SKM-1 treated with dmso at 0.1 percent for 144 hours (cell line): ENCODE measurements around the gene AKT3.
"Not testable (repeated sequence)": the region's sequence is repeated elsewhere in the genome, so short reads cannot be mapped to it uniquely, and the experiment has no call there.

Experiments used
- DNase-seq: peaks from one replicate; lab custom pipeline; 2025; ENCODE audit not compliant: unreplicated experiment; lab: John Stamatoyannopoulos, UW

Gene AKT3

DNA sequence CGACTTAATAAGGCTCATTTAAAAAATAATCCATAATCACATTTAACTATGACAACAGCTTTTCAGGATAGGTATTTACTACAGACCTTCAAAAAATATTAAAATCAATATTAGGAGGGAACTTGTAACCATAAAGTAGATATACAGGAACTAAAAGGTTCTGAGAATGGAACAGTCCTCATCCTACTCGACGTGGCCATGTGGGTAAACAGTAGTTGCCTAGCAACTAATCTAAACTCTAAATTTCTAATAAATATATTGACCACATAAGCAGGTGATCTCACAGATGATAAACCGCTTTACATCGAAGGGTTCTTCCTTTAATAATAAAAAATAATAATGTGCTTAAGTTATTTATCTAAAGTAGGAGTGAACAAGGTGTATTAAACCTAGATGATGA lies 7.9 kb downstream of the AKT3 start:
- DNase-seq, result no peak

DNA sequence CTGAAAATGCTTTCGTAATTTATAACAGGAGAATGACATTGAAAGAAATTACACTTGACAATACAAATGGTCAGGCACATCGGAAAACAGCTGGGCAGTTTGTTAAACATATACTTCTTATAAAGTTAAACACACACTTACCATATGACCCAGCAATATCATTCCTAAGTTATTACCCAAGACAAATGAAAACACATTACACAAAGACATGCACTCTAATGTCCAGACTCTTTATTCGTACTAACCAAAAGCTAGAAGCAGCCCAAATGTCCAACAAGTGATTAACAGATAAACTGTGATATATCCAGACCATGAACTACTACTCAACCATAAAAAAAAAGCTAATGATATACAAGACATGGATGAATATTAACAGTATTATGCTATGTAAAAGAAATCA lies 8.5 kb downstream of the AKT3 start:
- no peak for DNase-seq

DNA sequence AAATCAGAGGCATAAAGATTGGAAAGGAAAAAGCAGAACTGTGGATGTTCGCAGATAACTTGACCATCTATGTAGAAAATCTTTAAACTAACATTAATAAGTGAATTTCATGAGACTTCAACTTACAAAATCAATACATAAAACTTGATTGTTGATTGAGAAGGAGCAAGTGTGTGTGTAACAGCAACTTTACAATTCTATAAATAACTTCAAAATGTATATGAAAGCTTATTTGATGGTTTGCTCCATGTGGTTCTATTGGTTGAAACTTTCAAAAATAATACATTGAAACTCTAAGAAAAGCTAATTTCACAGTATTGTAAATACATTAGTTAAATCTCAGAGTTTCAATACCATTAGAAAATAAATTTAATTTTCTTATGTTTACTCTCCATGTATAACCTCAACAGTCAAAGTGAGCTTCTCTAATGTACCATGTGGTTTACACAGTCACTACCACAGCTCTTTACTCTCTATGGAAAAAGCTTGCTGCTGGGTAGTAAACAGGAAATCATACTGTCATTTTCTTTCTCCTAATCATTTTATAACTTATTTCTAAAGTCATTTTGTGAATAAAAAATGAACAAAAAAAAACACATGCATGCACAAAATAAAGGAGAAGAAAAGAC lies 12.0 kb downstream of the AKT3 start:
- no peak for DNase-seq

DNA sequence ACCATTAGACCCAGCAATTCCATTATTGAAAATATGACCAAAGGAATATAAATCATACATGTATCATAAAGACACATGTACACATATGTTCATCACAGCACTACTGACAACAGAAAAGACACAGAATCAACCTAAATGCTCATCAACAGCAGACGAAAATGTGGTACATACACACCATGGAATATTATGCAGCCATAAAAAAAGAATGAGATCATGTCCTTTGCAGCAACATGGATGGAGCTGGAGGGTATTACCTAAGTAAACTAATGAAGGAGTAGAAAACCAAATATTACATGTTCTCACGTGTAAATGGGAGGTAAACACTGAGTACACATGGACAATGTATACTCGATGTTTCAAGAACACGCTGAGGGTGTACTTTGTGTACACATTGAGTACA lies 15.9 kb downstream of the AKT3 start:
- no peak for DNase-seq

DNA sequence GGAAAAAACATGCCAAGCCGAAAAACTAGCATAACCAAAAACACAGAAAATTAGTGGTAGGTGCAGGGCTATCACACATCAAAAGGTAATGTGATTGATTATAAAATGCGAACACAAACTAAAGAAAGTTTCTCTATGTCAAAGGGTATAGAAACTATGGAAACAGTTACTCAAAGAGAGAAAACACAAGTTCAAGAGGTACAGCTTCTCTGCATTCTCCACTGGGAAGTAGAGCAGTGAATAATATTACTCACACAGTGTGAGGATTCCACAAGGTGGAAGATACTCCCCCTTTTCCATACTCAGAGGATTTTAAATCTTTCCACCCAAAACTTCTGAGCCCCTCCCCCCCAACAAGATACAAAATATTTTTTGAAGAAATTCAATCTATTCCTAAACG lies 18.6 kb downstream of the AKT3 start:
- DNase-seq, result no peak

DNA sequence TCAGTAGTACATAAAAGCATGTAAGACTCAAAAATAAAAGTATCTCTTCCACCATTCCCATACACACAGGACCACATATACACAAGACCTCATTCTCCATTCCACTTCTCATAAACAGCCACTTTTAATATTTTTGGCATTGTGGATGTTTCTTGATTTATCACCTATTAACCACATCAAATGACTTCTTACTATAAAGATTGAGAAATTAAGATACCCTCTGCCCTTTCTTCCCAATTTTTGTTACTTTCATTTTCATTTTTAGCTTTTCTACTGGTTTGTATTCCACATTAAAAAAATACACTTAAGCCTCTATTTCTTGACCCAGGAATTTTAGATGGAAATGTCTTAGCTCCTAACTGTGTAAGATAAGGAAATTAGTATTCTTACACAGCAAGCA lies 22.8 kb downstream of the AKT3 start:
- no peak for DNase-seq

DNA sequence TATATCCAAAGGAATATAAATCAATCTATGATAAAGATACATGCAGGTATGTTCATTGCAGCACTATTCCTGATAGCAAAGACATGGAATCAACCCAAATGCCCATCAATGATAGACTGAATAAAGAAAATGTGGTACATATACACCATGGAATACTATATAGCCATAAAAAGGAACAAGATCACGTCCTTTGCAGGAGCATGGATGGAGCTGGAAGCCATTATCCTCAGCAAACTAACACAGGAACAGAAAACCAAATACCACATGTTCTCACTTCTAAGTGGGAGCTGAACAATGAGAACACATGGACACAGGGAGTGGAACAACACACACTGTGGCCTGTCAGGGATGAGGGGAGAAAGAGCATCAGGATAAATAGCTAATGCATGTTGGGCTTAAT lies 25.1 kb downstream of the AKT3 start:
- DNase-seq, result not testable (repeated sequence)

DNA sequence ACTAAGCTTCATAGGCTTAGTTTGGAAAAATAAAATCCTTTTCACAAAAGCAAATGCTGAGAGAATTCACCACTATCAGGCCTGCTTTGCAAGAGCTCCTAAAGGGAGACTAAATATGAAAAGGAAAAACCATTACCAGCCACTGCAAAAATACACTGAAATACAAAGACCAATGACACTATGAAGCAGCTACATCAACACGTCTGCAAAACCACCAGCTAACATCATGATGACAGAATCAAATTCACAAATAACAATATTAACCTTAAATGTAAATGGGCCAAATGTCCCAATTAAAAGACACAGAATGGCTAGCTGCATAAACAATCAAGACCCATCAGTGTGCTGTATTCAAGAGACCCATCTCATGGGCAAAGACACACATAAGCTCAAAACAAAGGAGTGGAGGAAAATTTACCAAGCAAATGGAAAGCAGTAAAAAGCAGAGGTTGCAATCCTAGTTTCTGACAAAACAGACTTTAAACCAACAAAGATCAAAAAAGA lies 28.8 kb downstream of the AKT3 start:
- no peak for DNase-seq

DNA sequence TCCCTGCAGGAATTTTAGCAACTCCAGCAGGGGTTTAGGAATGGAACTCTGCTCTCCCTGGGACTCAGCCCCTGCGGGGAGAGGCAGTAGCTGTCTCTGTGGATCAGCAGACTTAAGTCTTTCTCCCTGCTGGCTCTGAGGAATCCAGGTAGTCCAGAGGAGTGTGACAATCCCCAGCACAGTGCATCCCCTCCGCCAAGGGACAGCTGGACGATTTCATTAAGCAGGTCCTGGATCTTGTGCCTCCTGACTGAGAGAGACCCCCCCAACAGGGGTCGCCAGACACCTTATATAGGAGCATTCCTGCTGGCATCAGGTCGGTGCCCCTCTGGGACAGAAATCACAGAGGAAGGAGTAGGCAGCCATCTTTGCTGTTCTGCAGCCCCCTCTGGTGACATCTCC lies 30.6 kb downstream of the AKT3 start:
- DNase-seq, result no peak

DNA sequence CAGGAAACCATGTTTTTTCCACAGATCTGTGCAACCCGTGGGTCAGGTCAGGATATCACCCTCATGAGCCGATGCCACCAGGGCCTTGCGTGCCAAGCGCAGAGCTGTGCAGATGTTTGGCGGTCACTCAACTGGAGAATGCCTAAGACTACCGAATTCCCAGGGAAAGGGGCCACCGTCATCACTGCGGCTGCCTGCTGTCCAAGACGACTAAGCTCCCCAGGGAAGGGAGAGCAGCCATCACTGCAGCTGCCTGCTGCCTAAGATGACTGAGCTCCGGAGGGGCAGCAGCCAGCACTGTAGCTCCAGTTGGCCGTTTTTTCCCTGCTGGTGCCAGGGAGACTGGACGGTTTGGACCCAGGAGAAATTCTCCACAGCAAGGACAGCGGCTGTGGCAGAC lies 31.1 kb downstream of the AKT3 start:
- DNase-seq, result no peak

DNA sequence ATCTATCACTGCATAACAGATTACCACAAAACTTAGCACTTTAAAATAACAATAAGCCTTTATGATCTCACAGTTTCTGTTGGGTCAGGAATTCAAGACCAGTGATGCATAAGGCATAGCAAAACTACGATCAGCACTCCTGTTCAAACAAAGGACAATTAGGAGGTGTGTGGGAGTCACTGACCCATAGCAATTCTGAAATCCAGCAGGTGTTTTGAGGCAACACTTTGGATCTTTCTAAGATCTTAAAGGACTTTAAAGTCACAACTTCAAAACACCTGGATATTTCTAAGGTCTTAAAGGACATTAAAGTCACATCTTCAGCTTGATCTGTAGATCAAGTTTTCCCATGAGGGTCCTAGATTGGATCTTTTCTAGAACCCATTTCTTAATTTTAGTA lies 35.3 kb downstream of the AKT3 start:
- DNase-seq, result no peak

DNA sequence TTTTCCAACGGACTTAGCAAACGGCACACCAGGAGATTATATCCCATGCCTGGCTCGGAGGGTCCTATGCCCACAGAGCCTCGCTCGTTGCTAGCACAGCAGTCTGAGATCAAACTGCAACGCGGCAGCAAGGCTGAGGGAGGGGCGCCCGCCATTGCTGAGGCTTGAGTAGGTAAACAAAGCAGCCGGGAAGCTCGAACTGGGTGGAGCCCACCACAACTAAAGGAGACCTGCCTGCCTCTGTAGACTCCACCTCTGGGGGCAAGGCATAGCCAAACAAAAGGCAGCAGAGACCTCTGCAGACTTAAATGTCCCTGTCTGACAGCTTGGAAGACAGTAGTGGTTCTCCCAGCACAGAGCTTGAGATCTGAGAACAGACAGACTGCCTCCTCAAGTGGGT lies 42.7 kb downstream of the AKT3 start:
- DNase-seq, result not testable (repeated sequence)

DNA sequence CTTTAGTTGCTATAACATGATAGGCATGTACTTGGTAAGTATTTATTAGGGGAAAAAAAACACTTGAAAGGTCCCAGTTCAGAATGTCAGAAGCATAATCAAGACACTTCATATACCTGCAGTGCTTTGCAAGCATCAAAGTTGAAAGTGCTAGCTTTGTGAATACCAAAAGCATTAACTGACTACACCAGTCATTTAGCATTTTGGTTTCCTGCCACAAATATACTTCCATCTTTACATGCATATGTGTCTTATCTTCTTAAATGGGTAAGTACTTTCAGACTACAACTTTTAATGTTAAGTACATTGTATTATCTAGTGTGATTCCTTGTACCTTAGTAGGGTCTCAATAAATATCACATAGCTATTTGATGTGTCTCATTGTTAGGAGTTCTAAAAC lies 43.7 kb downstream of the AKT3 start:
- no peak for DNase-seq

DNA sequence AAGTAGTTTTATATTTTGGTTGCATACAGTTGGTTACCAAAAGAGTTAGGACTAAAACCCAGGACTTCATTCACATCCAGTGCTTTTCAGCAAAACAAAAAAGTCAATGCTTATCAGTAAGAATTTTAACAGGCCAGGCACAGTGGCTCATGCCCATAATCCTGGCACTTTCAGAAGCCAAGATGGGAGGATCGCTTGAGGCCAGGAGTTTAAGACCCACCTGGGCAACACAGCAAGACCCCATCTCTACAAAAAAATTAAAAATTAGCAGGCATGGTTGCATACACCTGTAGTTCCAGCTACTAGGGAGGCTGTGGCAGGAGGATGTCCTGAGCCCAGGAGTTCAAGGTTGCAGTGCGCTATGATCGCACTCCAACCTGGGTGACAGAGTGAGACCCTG lies 47.3 kb downstream of the AKT3 start:
- no peak for DNase-seq

DNA sequence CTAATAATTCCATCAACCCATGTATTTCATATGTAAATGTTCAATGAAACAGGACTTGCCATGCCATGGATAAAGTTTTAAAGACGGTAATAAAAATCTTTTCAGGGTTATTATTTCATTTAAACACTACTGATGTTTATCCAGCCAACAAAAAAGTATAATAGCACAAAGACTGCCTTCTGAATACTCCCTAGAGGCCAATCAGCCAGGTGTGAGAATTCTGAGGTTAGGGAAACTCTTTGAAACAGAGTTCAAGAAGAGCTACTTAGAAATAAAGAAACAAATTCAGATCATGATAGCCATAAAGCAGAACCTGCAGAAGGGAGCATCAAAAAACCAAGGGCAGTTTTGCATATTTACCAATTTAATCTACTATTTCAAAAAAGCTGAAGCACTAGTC lies 48.7 kb downstream of the AKT3 start:
- no peak for DNase-seq

DNA sequence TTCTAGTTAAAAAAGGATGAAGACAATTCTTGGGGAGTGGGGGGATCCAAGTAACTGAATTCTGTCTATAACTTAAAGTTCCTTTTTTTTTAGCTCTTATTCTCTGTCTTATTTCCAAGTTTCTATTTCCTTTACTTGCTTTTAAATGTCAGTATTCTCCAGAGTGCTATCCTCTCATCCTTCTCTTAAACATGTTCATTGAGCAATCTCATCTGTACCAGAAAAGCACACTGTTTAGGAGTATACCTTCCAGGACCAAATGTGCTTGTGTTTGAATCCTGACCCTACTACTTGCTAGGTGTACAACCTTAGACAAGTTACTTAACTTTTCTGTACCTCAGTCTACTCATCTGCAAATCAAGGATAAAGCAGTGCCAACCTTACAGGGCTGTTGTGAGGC lies 50.1 kb downstream of the AKT3 start:
- no peak for DNase-seq

DNA sequence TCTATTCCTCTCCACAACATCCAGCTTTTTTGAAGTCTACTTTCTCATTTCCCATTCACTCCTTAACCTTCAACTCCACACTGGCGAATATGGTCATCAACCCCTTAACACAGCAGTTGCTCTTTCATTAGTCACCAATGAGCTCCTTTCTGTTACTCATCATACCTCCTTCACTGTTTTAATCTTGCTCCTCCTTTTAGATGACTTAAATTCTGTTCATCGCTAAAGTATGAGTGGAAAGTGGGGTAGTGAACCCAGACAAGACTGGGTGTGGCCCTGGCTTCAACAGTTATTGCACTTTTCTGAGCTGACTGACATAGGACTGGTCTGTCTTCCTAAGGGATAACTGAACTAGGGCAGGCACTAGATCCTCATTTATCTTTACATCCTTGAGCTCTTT lies 51.3 kb downstream of the AKT3 start:
- no peak for DNase-seq

DNA sequence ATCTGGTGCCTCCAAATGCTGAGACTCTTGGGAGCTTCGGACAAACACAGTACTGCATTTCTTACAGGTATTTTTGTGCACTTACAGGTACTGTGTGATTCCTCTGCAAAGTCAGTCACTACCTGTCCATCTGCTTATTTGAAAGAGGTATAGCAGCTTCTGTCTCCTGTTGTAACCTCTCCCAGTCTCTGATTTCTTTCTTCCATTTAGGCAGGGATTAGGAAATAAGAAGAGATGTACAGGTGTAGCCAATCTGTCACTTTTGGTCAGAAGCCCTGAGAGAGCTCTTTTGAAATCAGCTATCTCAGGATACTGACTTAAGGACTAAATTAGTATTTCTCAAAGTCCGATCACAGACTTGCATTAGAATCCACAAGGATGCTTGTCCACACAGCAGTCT lies 54.0 kb downstream of the AKT3 start:
- no peak for DNase-seq

DNA sequence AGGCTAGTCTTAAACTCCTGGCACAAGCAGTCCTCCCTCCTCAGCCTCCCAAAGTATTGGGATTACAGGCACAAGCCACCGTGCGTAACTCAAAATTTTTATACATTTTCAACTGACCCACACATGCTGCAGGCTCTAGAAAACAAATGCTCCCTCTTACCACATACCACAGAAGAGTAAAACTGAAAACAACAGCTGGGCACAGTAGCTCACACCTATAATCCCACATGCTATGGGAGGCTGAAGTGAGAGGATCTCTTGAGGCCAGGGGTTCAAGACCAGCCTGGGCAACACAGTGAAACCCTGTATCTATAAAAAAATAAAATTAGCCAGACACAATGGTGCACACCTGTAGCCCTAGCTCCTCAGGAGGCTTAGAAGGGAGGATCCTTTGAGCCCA lies 56.7 kb downstream of the AKT3 start:
- DNase-seq, result no peak

DNA sequence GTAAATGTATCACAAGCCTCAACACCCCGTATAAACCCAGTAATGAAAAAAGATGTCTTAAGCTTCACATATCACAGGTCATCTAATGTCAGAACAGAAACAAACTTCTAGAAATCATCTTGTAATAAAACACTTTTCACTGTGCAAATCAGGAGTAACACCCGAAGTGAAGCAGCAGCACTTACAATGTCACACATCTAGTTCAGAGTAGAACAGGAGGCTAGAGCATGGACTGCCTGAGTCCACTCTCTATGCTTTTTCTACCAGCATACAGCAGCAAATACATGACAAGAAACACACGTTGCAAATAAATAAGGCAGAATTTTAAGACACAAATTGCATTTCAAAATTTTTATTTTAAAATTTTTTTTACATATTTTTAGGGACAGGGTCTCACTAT lies 57.2 kb downstream of the AKT3 start:
- no peak for DNase-seq

DNA sequence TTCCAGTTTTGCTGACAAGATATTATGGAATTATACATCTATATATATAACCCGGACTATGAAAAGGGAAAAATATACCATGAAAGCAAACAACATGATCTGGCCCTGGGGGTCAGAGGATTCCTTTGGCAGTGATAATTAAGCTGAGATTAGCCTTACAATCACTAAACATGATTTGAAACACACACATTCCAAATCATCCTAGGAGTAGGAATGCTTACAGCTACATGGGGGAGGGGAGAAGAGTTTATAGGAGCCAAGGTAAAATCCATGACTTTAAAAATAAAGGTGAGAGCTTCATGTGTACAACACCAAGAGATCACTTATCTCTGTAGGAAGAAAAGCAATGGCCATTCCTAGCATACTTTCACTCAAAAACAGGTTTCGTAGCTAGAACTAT lies 57.6 kb downstream of the AKT3 start:
- DNase-seq, result no peak

DNA sequence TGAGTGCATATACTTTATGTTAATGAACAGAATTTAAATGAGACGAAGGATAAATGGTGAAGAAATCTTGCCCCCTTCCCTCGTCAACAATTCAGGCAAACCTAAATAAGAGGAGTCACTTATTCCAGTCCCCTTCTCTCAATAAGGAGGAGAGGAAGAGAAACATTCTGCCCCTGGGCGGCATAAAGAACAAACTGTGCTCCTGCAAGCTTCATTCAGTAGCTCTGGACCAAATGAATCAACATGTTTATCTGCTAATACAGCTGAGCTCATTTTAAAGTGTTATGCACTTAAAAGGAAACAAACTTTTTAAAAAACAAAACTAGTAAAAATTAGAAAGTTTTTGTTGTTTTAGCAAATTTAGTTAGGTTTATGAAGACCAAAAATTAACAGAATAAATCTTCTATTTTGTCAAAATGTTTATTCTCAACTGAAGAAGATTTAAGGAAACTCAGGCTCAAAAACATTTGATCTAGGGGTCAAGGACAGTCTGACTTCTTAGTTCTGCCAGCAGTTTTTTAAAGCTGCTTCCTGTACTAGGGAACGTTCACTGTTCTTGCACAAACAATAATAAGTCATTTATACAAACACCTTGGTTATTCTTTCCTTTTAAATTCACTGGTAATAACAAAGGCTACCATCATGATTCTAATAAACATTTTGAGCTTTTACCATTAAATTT lies 58.3 kb downstream of the AKT3 start:
- no peak for DNase-seq

DNA sequence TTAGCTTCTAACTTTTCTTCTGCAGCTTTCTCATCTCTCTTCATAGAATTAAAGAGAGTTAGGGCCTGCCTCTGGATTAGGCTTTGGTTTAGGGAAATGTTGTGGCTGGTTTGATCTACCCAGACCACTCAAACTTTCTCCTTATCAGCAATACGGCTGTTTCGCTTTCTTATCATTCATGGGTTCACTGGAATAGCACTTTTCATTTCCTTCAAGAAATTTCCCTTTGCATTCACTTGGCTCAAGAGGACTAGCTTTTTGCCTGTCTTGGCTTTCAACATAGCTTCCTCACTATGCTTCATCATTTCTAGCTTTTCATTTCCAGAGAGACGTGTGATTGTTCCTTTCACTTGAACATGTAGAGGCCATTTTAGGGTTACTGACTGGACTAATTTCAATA lies 59.6 kb downstream of the AKT3 start:
- DNase-seq, result no peak
